T-helper 2 cell treated with Interferon-gamma antibody and Interleukin-4, amounts not matched to agents 100 ng/mL and 5 ng/mL, for 36 hours (primary cell): ENCODE data around the gene FOXM1. TPM values are rescaled to one million over a fixed set of nuclear protein-coding genes. Genes with fewer than 3 reads are reported as not detected.

Source experiments
- intact Hi-C: fragments of 100-400 bp; cut with micrococcal nuclease; formaldehyde crosslinking; loops from one replicate; pipeline ENCODE4 v1.15.1; 2023
- total RNA-seq: library from RNA; stranded (reverse); gene quantifications from 2 replicates; pipeline ENCODE4 v1.2.3, GENCODE V29; 2022

The FOXM1 gene, protein sequence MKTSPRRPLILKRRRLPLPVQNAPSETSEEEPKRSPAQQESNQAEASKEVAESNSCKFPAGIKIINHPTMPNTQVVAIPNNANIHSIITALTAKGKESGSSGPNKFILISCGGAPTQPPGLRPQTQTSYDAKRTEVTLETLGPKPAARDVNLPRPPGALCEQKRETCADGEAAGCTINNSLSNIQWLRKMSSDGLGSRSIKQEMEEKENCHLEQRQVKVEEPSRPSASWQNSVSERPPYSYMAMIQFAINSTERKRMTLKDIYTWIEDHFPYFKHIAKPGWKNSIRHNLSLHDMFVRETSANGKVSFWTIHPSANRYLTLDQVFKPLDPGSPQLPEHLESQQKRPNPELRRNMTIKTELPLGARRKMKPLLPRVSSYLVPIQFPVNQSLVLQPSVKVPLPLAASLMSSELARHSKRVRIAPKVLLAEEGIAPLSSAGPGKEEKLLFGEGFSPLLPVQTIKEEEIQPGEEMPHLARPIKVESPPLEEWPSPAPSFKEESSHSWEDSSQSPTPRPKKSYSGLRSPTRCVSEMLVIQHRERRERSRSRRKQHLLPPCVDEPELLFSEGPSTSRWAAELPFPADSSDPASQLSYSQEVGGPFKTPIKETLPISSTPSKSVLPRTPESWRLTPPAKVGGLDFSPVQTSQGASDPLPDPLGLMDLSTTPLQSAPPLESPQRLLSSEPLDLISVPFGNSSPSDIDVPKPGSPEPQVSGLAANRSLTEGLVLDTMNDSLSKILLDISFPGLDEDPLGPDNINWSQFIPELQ
- 110 and 118 TPM in 2 replicates for total RNA-seq

GRCh38 chr12:2877047-2877952 lies at the start of gene FOXM1, which contains the start of gene RHNO1:
FOXM1 (minus strand) TSS chr12:2877174; CDS start chr12:2874478, 2,696 bp downstream.
RHNO1 (plus strand) TSS chr12:2877223; CDS start chr12:2885367, 8,144 bp downstream.
- intact Hi-C loops, result loop anchor here (1.0 to 2.0 kb wide), 2 partner anchors 13 to 64 kb away; partner anchors contain the start of genes ITFG2 and TULP3

DNA sequence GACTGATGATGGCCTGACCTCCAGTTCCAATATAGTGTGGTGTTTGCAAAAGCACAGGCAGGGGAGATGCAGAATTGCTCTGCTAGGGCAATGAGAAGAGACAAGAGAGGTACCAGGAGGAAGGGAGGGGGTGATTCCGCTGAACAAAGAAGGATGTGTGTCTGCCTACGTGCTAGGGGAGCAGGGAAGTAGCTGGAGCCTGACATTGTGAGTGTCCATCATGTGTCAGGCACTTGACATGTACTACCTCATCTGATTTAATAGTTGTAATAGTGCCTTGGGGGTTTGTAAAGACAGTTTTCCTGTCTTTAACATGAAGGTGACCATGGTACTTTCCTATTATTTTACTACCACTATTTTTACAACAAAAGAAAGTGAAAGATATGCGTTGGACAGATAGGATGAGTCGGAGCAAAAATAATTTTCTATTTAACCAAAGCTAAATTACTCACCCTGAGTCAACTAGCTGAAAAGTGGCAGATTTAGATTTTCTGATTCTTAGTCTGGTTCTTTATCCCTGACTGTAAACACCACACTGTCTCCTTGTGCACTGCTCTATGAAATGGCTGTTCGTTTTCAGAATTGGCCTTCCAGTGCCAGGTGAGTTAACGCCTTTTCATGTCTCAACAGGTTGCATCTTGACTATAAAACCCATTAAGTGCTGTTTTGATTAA lies 48.5 kb upstream of the FOXM1 start:
- intact Hi-C loops, result no loop called here

GRCh38 chr12:2924019-2924418 lies 47.0 kb upstream of the FOXM1 start:
- intact Hi-C loops, result no loop called here

DNA sequence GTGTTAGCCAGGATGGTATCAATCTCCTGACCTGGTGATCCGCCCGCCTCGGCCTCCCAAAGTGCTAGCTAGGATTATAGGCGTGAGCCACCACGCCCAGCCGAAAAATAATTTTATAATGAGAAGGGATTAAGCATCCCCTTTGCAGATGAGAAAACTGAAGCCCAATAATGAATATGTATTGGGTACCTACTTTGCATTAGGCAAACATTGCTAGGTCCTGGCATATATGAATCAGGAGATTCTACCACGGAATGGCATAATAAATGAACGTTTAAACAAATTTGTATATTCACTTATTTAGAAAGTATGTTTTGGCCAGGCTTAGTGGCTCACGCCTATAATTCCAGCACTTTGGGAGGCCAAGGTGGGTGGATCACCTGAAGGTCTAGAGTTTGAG lies 46.1 kb upstream of the FOXM1 start:
- intact Hi-C loops, result no loop called here

- intact Hi-C loops, result no loop called here
Observed at GRCh38 chr12:2922329-2922728, 45.4 kb upstream of the FOXM1 start.

DNA sequence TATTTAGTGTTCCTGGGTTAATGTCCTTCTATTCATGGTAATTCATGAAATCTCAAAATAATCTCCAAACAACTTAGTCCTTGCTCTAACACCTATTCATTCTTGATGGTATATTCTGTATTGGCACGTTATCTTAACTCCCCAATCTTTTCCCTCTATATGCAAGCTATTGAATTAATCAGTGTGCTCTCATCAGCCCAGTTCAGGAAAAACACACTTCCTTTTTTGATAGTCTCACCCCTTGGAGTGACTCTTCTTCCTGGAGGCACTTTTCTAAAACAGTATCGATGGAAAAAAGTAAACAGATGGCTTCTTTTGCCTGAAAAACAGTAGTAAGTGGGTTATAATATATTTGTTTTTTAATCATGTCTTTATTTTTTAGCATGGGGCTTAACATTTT lies 42.3 kb upstream of the FOXM1 start:
- intact Hi-C loops, result no loop called here

GRCh38 chr12:2912216-2912575 lies 35.2 kb upstream of the FOXM1 start:
- intact Hi-C loops, result no loop called here

DNA sequence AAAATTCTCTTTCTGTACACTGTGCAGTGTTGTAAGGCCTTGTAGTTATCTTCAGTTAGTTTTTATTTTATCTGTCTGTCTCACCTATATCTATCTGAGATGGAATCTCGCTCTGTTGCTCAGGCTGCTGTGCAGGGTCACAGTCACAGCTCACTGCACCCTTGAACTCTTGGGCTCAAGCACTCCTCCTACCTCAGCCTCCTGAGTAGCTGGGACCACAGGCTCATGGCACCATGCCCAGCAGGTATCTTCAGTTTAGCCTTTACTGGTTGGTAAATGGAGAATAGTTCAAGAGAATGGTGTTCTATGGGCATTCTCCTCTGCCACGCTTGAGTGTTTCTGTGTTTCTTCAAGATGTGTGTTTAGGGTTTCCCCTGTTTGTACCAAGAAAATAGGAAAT lies 27.3 kb upstream of the FOXM1 start:
- intact Hi-C loops, result no loop called here

GRCh38 chr12:2902272-2902880 lies 25.4 kb upstream of the FOXM1 start:
- intact Hi-C loops, result no loop called here

DNA sequence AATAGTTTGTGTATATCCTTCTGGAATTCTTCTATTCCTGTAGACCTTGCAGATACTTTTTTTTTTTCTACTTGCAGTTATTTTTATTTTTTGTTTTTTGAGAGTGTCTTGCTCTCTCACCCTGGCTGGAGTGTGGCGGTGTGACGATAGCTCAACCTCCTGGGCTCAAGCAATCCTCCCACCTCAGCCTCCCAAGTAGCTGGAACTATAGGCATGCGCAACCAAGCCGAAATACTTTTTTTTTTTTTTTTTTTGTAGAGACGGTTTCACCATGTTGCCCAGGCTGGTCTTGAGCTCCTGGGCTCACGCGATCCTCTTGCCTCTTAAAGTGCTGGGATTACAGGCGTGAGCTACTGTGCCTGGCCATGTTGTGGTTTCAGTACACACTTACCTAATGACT lies 23.7 kb upstream of the FOXM1 start:
- intact Hi-C loops, result no loop called here

DNA sequence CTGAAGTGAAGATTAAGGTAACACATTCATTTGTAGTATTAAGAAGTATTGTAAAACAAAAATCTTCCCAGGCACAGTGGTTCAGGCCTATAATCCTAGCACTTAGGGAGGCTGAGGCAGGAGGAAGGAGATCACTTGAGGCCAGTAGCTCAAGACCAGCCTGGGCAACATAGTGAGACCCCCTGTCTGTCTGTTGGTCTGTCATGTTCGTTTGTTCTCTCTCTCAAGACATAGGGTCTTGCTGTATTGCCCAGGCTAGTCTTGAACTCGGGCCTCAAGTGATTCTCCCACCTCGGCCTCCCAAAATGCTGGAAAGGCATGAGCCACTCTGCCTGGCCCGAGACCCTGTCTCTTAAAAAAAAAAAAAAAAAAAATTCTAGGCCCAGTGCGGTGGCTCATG lies 20.4 kb upstream of the FOXM1 start:
- intact Hi-C loops, result no loop called here

GRCh38 chr12:2895511-2895910 lies 18.5 kb upstream of the FOXM1 start:
- intact Hi-C loops, result no loop called here

GRCh38 chr12:2895051-2895451 lies 18.1 kb upstream of the FOXM1 start:
- intact Hi-C loops, result no loop called here

- intact Hi-C loops, result loop anchor here (5.0 kb wide), 1 partner anchor 81 kb away; the partner anchor contains the start of gene ITFG2
Observed at GRCh38 chr12:2893007-2893406, 16.0 kb upstream of the FOXM1 start.

DNA sequence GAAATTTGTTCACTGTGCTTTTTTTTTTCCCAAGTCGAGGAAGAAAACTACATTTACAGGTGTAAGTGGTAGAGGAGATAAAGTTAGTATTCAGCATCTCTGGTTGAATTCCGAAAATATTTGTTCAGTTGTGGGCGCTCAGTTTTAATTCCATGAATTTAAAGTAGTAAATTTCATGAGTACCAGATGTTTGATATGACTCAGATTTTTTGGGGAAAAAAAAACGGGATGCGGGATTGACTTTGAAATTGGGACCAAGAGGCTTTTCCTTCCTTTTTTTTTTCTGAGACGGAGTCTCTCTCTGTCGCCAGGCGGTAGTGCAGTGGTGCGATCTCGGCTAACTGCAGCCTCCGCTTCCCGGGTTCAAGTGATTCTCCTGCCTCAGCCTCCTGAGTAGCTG lies 15.3 kb upstream of the FOXM1 start:
- intact Hi-C loops, result loop anchor here (5.0 kb wide), 1 partner anchor 80 kb away; the partner anchor contains the start of gene ITFG2

DNA sequence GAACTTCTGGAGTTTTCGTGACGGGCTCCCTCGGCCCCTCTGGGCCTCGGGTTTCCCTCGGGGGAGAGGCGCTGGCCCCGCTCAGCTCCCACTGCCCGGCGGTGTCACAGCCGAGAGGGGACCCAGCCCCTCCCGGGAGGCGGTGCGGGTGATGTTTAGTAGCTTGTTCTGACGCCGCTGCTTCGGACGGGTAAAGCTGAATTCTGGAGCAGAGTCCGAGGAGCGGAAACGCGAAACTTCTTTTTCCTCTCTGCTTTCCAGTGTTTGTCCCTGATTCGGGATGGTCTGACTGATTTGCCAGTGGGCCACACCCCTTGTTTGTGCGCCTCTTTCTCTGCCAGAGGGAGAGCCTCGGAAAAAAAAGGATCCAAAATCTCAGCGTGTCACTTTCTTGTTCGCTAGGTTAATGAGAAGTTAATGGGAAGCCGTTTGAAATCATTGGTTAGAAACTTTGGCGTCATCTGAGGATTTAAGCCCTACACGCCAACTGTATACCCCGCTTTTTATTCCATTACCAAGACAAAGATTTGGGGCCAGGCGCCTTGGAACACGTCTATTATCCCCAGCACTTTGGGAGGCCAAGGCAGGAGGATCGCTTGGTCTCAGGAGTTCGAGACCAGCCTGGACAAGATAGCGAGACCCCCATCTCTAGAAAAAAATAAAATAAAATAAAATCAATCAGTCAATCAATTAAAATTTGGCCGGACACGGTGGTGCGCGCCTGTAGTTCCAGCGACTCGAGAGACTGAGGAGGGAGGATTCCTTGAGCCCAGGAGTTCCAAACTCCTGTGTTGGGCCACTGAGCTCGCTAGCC lies 14.5 kb upstream of the FOXM1 start:
- intact Hi-C loops, result loop anchor here (2.0 to 5.0 kb wide), 2 partner anchors 79 to 149 kb away; partner anchors contain the start of gene ITFG2

DNA sequence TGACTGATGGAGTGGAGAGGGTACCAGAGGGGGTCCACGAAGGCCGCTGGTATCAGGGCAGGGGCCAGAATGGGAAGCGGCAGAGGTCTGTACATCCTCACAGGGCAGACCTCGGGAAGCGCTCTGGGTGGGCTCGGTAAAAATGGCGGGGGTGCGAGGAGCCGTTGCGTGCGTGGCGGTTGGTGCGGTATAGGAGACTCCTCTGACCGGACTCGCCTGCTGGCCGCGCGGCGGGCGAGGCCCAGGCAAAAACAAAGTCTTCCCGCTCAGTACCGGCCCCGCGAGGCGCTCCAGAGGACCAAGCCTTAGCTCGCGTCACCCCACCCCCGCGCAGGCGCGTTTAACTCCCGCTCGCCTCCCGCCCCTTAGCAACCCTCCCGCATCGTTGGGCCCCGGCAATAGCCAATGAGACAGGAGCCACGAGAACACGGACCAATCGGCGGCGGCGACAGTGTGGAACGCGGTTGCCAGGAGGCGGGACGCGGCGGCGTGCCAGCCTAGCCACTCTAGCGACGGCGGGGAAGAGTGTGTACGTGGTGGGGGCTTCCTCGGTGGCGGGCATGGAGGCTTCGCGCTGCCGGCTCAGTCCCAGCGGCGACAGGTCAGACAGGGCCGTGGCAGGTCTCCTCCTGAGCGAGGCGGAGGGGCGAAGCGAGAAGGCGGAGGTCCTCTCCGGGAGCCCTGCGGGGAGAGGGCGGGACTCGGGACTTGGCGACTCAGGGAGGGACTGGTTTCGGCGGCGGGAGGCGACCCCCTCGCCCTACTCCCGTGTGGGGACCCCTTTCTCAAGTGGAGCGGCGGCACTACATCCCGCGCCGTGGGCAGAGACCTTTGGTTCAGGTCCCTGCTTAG lies 13.6 kb upstream of the FOXM1 start, which contains the start of gene TULP3:
TSS of gene TULP3 (plus strand) at position 504 of the 852 bp plus-strand sequence. CDS start at position 561, 57 bp downstream.
- intact Hi-C loops, result loop anchor here (1.0 to 5.0 kb wide), 3 partner anchors 13 to 150 kb away; partner anchors contain the start of genes FOXM1, ITFG2 and RHNO1

DNA sequence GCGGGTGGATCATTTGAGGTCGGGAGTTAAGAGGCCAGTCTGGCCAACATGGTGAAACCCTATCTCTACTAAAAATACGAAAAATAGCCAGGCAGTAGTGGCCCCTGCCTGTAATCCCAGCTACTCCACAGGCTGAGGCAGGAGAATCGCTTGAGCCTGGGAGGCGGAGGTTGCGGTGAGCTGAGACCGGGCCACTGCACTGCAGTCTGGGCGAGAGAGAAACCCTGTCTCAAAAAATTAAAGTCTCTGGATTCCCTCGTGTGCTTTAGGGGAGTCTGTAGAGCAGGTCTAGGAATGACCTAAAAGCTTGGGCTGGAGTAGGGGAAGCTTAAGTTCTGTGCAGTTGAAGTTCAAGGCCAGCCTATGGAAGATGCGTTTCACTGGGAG lies 13.0 kb upstream of the FOXM1 start:
- intact Hi-C loops, result loop anchor here (1.0 to 5.0 kb wide), 3 partner anchors 13 to 151 kb away; partner anchors contain the start of genes FOXM1, ITFG2 and RHNO1
